ENCODE data around the gene DCTN2.
"Not testable (repeated sequence)": the region's sequence is repeated elsewhere in the genome, so short reads cannot be mapped to it uniquely, and the experiment has no call there.

The DCTN2 gene

GRCh38 chr12:57498571-57498970, 48.4 kb downstream of the DCTN2 start:
- peaks cover 86% of the 10 kb centered on the region for H3K36me3 ChIP-seq
- no peak overlapping the region for H3K4me3 ChIP-seq (ENCODE audit: low read depth, low read length)
- H3K27ac ChIP-seq, result no peak overlapping the region
- no peaks in the 10 kb centered on the region for H3K9me3 ChIP-seq (ENCODE audit: severe bottlenecking)
- DNase-seq, result no peak
- no peak for TF ChIP-seq CTCF (IDR thresholded peaks at IDR 0.05; ENCODE audit: low read depth, low read length)
- no peaks in the 10 kb centered on the region for H3K27me3 ChIP-seq (ENCODE audit: insufficient read depth, low read depth, severe bottlenecking)

GRCh38 chr12:57498132-57498502, 48.9 kb downstream of the DCTN2 start:
- no peaks in the 10 kb centered on the region for H3K9me3 ChIP-seq (ENCODE audit: severe bottlenecking)
- peaks cover 82% of the 10 kb centered on the region for H3K36me3 ChIP-seq
- no peak for TF ChIP-seq CTCF (IDR thresholded peaks at IDR 0.05; ENCODE audit: low read depth, low read length)
- H3K27me3 ChIP-seq (ENCODE audit: insufficient read depth, low read depth, severe bottlenecking), result no peaks in the 10 kb centered on the region
- no peak for DNase-seq
- H3K27ac ChIP-seq, result no peak overlapping the region
- H3K4me3 ChIP-seq (ENCODE audit: low read depth, low read length), result no peak overlapping the region

- Histone ChIP-seq H3K9me3 (ENCODE audit: severe bottlenecking) (no peaks in the 10 kb centered on the region), H3K27ac (no peak overlapping the region), H3K27me3 (ENCODE audit: insufficient read depth, low read depth, severe bottlenecking) (no peaks in the 10 kb centered on the region), H3K4me3 (ENCODE audit: low read depth, low read length) (no peak overlapping the region), H3K36me3 (peaks cover 81% of the 10 kb centered on the region)
- DNase-seq, result no peak
- TF ChIP-seq CTCF (IDR thresholded peaks at IDR 0.05; ENCODE audit: low read depth, low read length), result no peak
Observed at GRCh38 chr12:57497223-57498131, 49.5 kb downstream of the DCTN2 start.

GRCh38 chr12:57496822-57497221, 50.2 kb downstream of the DCTN2 start:
- no peak overlapping the region for H3K4me3 ChIP-seq (ENCODE audit: low read depth, low read length)
- no peak overlapping the region for H3K27ac ChIP-seq
- TF ChIP-seq CTCF (IDR thresholded peaks at IDR 0.05; ENCODE audit: low read depth, low read length), result no peak
- H3K36me3 ChIP-seq, result peaks cover 81% of the 10 kb centered on the region
- no peaks in the 10 kb centered on the region for H3K9me3 ChIP-seq (ENCODE audit: severe bottlenecking)
- no peaks in the 10 kb centered on the region for H3K27me3 ChIP-seq (ENCODE audit: insufficient read depth, low read depth, severe bottlenecking)
- DNase-seq, result no peak

GRCh38 chr12:57495051-57495701, 51.8 kb downstream of the DCTN2 start:
- H3K9me3 ChIP-seq (ENCODE audit: severe bottlenecking); DNase-seq; H3K27me3 ChIP-seq (ENCODE audit: insufficient read depth, low read depth, severe bottlenecking); H3K4me3 ChIP-seq (ENCODE audit: low read depth, low read length); H3K27ac ChIP-seq: not testable (repeated sequence)
- peaks cover 80% of the 10 kb centered on the region for H3K36me3 ChIP-seq

GRCh38 chr12:57491393-57492280, 55.4 kb downstream of the DCTN2 start:
- Histone ChIP-seq H3K27ac (peak overlapping the region; percentile 30), H3K27me3 (ENCODE audit: insufficient read depth, low read depth, severe bottlenecking) (no peaks in the 10 kb centered on the region), H3K9me3 (ENCODE audit: severe bottlenecking) (no peaks in the 10 kb centered on the region), H3K4me3 (ENCODE audit: low read depth, low read length) (no peak overlapping the region), H3K36me3 (peaks cover 68% of the 10 kb centered on the region)
- no peak for DNase-seq
- peak; percentile 52 for TF ChIP-seq CTCF (IDR thresholded peaks at IDR 0.05; ENCODE audit: low read depth, low read length)

Measured in WERI-Rb-1 (cell line).